Suprapubic skin (tissue), 3 donors: ENCODE data around the gene CS.

Experiments used
- CTCF ChIP-seq, 2 donors: fragments of 200-600 bp in 1 of 2; fragments of 450-650 bp in 1 of 2; sonication (generic) in 1 of 2; IDR thresholded peaks; one replicate each; pipeline ENCODE4 v1.5.1; 2016 to 2019; ENCODE audit warnings: antibody characterized with exemption in 2 of 2, mild to moderate bottlenecking in 1 of 2, moderate library complexity in 1 of 2
- POLR2A ChIP-seq, 2 donors: fragments of 450-650 bp; IDR thresholded peaks; one replicate each; pipeline ENCODE4 v1.6.1; 2017; ENCODE audit warnings: antibody characterized with exemption in 2 of 2, mild to moderate bottlenecking in 2 of 2, moderate library complexity in 2 of 2

- TF ChIP-seq CTCF (IDR thresholded peaks at IDR 0.05) (no peak), POLR2A (IDR thresholded peaks at IDR 0.05) (no peak)
These were observed 70.2 kb downstream of the CS start, which contains the start of gene SLC39A5 for GRCh38 chr12:56229916-56230431.
